ENCODE measurements around the gene SEMG1.

DNA sequence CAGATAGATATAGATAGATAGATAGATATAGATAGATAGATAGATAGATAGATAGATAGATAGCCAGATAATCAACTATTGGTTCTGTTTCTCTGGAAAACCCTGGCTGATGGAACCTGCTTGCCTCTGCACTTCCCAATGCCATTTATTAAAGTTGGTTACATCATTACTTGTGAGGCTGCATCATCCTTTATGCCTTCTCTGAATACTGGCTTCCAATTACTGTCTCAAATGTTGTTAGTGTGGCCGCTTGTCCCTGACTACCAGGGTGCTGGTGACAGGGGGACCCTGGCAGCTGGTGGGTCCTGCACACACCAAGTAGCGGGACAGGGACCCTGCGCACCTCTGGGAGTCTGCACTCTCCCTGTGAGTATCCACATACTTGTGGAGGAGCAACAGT lies 51.4 kb downstream of the SEMG1 start:
- TF ChIP-seq, protein P1, sequence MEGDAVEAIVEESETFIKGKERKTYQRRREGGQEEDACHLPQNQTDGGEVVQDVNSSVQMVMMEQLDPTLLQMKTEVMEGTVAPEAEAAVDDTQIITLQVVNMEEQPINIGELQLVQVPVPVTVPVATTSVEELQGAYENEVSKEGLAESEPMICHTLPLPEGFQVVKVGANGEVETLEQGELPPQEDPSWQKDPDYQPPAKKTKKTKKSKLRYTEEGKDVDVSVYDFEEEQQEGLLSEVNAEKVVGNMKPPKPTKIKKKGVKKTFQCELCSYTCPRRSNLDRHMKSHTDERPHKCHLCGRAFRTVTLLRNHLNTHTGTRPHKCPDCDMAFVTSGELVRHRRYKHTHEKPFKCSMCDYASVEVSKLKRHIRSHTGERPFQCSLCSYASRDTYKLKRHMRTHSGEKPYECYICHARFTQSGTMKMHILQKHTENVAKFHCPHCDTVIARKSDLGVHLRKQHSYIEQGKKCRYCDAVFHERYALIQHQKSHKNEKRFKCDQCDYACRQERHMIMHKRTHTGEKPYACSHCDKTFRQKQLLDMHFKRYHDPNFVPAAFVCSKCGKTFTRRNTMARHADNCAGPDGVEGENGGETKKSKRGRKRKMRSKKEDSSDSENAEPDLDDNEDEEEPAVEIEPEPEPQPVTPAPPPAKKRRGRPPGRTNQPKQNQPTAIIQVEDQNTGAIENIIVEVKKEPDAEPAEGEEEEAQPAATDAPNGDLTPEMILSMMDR (conservative IDR thresholded peaks at IDR 0.05; ENCODE audit: low read length), result no peak
- no peak for TF ChIP-seq EZH2phosphoT487 (IDR thresholded peaks at IDR 0.05; ENCODE audit: borderline replicate concordance)
